Stimulated activated CD8-positive, alpha-beta memory T cell treated with anti-CD3 and anti-CD28 coated beads, Interleukin-4, amount 100 ng/mL, for 1 hour (primary cell): ENCODE results near the gene AGRN.
"Not testable (repeated sequence)": the region's sequence is repeated elsewhere in the genome, so short reads cannot be mapped to it uniquely, and the experiment has no call there.

Experiments
- DNase-seq, 2 donors: peaks; one replicate each; pipeline ENCODE4 v3.0.0-alpha.2; 2020; ENCODE audit warnings: low read depth in 2 of 2, low spot score in 1 of 2

AGRN gene

DNA sequence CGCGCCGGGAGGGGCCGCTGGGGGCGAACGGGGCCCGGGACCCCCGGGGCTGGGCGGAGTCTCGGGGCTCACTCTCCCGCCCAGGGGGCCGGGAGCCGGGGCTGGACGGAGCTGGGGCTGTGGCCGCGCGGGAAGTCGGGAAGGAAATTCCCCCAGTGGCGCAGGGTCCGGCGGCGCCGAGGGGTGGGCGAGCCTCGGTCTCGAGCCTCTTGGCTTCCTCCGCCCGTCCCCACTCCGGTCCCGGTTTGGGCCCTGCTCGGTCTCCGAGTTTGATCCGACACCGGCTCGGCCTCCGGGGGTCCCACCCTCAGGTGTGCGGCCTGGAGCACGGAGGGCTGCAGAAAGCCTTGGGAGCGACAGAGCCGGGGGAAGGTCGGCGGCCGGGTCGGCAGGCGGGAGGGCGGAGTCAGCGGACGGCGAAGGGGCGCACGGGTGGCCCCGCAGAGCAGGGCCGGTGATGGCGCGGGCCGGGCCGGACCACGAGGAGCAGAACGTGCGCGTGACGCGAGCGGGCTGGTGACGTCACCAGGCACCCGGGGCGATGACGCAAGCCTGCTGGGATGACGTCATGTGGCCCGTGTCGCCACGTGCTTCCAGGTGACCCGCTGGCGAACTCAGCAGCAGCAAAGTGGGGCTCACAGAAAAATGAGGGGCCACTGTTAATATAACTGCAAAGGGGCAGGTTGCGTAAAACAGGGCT is 19.4 kb upstream of the AGRN start:
- DNase-seq = peak in 1 of 2 donors; percentile 44

GRCh38 chr1:1001057-1001783 is 18.7 kb upstream of the AGRN start:
- DNase-seq = no peak

DNA sequence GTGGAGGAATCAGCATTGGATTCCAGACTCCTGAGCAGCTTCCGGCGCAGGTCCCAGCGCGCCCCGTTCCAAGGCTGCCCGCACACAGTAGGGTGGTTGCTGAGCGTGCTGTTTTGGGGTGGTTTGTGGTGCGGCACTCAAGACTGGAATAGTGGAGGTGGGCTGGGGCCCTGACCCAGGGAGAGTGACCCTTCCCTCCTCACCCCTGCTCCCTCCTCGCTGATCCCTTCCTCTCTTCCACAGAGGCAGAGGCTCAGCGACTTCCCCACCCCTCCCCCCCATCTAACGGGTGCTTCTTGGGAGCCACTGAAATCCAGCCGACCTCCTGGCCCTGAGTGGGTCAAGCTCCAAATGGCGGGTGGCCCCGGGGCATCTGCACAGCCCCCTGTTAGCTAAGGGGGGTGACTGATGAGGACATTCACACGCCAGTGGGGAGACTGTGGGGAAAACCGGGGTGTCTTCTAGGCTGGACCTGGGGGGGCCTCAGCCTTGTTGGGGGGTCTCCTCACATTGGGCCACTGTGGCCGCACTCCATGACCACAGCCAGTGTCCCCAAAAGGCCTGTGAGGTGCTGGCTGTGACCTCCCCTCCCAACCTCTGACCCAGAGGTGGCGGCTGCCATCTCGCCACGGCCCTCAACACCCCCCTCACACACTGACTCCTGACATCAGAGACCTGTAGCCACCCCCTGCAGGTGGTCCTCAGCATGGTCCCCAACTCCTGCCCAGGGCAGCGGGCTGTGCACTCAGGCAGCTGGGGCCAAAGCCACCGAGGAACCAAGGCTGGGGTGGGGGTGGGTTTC is 16.1 kb upstream of the AGRN start:
- no peak for DNase-seq

- DNase-seq = no peak
Measured at GRCh38 chr1:1004420-1004779, 15.5 kb upstream of the AGRN start.

GRCh38 chr1:1004780-1005697 is 14.9 kb upstream of the AGRN start:
- no peak for DNase-seq

DNA sequence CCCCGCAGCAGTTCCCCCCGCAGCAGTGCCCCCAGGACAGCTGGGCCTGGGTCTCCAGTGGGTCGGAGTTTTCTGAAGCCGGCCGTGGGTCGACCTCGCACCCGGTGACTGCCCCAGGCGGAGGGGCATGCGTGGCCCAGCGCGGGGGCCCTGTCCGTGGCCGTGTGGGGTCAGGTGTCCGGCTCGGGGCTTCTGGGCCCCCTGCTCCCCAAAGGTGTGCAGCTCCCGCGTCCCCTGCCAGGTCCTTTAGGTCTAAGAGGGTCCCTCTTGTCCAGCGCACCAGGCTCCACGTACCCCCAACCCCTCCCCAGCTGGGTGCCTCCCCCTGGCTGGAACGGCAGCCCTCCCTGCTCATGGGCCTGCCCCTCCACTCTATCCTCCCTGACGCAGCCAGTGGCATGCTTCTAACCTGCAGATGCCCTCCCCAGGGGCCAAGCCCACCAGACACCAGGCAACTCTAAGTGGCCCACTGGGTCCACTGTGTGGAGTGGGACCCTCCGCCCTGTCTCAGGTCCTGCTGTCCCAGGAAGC is 14.1 kb upstream of the AGRN start:
- no peak for DNase-seq

DNA sequence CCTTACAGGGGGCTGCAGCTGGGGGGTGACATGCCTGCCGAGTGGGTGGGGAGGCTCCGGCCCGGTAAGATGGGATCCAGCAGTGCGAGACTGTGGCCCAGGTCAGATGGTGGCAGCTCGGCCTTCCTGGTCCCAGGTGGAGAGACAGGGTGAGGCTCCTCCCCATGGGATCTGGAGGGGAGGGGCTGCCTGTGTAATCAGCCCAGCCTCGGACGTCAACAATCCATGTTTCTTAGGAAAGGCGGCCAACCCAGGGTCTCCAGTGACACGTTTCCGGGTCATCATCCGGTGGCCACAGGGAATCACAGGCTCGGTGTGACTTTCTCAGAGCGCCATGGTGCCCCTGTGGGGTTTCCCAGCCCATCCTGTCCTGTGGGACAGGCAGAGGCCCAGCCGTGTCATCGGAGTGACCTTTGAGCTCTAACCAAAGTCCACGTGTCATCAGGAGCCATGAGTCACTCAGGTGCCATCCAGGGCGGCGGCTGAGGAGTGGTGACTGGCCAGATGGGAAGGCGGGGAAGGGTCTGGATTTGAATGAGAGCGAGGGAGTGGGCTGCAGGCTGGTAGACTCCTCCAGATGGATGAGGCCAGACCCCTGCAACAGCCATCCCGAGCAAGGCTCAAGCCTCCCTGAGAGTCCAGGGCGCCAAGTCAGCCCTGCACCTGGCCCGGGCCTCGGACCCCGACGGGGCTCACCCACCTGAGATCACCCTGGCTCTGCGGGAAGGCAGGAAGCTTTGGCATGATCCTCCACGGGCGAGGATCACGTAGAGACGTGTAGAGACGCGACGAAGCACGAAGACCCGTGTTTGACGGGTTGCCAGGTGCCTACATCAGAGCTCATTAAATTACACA is 13.4 kb upstream of the AGRN start:
- DNase-seq = no peak

DNA sequence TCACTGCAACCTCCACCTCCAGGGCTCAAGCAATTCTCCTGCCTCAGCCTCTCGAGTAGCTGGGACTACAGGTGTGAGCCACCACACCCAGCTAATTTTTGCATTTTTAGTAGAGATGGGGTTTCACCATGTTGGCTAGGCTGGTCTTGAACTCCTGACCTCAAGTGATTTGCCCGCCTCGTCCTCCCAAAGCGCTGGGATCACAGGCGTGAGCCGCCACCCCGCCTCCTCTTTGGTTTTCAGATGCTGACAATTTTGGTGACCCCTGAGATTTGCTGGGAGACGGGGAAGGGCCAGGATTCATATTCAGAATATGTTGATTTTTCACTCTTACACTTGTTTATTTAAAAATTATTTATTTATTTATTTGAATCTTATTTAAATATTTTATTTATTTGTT is 9.8 kb upstream of the AGRN start:
- not testable (repeated sequence) for DNase-seq

- DNase-seq = no peak
Measured at GRCh38 chr1:1011396-1011949, 8.4 kb upstream of the AGRN start.

DNA sequence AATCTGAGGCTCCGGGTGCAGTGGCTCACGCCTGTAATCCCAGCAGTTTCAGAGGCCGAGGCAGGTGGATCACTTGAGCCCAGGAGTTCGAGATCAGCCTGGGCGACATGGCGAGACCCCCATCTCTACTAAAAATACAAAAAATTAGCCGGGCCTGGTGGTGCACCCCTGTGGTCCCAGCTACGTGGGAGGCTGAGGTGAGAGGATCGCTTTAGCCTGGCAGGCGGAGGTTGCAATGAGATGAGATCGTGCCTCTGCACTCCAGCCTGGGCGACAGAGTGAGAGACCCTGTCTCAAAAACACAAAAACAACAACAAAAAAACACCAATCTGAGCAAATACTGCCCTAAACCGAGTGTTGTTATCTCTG is 7.2 kb upstream of the AGRN start:
- DNase-seq = not testable (repeated sequence)

GRCh38 chr1:1013105-1013921 is 6.6 kb upstream of the AGRN start, which contains the start of gene ISG15:
ISG15 (plus strand) TSS chr1:1013497; CDS start chr1:1013574, 77 bp downstream.
- DNase-seq = peak; percentile 60 to 80

DNA sequence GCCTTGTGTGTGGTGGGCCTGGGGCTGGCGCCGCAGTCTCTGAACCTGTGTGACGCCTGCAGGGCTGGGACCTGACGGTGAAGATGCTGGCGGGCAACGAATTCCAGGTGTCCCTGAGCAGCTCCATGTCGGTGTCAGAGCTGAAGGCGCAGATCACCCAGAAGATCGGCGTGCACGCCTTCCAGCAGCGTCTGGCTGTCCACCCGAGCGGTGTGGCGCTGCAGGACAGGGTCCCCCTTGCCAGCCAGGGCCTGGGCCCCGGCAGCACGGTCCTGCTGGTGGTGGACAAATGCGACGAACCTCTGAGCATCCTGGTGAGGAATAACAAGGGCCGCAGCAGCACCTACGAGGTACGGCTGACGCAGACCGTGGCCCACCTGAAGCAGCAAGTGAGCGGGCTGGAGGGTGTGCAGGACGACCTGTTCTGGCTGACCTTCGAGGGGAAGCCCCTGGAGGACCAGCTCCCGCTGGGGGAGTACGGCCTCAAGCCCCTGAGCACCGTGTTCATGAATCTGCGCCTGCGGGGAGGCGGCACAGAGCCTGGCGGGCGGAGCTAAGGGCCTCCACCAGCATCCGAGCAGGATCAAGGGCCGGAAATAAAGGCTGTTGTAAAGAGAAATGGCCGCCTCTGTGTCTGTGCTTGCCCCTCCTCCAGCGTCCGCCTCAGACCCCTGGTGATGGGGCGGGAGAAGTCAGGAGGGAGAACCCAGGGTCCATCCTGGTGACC is 5.8 kb upstream of the AGRN start:
- DNase-seq = no peak

DNA sequence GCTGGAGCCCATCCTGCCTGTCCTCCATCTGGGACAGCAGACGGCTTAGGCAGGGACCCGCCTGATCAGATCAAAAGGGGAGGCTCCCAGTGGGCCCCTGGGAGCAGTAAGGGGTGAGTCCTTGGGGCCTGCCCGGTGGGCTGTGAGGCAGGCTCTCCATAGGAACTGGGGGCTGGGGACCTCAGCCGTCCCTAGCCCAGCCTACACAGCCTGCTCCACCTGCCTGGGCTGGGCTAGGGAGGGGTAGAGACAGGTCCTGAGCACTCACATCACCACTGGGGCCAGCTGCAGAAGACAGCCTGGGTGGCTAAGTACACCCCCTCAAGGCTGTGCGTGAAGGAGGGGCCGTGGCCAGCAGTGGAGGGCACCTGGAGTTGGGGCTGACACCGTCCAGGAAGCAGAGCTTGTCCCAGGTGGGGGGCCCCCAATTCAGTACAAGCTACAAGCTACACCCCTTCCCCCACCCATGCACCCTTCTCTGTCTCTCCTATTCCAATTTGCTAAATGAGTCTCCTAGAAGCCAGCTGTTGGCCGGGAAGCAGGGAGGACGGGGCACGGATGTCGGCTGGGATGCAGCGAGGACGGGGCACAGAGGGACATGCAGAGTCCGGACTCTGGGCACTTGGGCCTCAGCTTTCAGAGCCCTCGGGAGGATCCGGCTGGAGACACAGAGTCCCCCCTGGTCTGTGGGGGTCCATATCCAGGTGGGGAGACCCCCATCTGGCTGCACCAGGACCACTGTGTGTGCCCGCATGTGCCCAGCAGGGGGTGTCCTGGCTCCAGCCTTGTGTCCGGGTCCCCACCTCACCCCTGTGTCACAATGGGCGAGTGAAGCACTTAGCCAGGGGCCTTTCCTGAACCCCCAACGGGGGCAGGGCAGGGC is 4.9 kb upstream of the AGRN start:
- DNase-seq = no peak

DNA sequence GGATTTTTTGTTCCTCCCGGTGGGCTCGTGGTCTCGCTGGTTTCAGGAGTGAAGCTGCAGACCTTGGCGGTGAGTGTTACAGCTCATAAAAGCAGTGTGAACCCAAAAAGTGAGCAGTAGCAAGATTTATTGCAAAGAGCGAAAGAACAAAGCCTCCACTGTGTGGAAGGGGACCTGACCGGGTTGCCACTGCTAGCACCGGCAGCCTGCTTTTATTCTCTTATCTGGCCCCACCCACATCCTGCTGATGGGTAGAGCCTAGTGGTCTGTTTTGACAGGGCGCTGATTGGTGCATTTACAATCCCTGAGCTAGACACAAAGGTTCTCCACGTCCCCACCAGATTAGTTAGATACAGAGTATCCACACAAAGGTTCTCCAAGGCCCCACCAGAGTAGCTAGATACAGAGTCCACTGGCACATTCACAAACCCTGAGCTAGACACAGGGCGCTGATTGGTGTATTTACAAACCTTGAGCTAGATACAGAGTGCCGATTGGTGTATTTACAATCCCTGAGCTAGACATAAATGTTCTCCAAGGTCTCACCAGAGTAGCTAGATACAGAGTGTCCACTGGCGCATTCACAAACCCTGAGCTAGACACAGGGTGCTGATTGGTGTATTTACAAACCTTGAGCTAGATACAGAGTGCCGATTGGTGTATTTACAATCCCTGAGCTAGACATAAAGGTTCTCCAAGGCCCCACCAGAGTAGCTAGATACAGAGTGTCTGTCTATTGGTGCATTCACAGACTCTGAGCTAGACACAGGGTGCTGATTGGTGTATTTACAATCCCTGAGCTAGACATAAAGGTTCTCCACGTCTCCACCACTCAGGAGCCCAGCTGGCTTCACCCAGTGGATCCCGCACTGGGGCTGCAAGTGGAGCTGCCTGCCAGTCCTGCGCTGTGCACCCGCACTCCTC is 2.3 kb upstream of the AGRN start:
- not testable (repeated sequence) for DNase-seq

- DNase-seq = not testable (repeated sequence)
Measured at GRCh38 chr1:1018321-1018685, 1.6 kb upstream of the AGRN start.
